ENCODE measurements around the gene GCK. TPM values are rescaled to one million over a fixed set of nuclear protein-coding genes. Genes with fewer than 3 reads are reported as not detected.
"Not testable (repeated sequence)": the region's sequence is repeated elsewhere in the genome, so short reads cannot be mapped to it uniquely, and the experiment has no call there.

Gene GCK
- polyA plus RNA-seq, 3 donors from 2014 or later = not detected

GRCh38 chr7:44187636-44188416 lies 1.4 kb downstream of the GCK start:
- Mint-ChIP-seq H3K27me3 (ENCODE audit: low read depth in 3 of 3) (peaks cover 0 to 12% (median 5%) of the 10 kb centered on the region in 3 donors), H3K27ac (no peak overlapping the region), H3K36me3 (peaks cover 0 to 3% (median 0%) of the 10 kb centered on the region in 3 donors), H3K9me3 (no peaks in the 10 kb centered on the region), H3K4me1 (no peaks in the 10 kb centered on the region), H3K4me3 (no peak overlapping the region)
- no peak for DNase-seq

- Mint-ChIP-seq H3K9me3 (peaks cover 0 to 2% (median 0%) of the 10 kb centered on the region in 6 donors), H3K36me3 (peaks cover 0 to 3% (median 0%) of the 10 kb centered on the region in 3 donors), H3K4me3 (no peak overlapping the region), H3K27me3 (ENCODE audit: low read depth in 3 of 3) (peaks cover 0 to 13% (median 5%) of the 10 kb centered on the region in 3 donors), H3K27ac (no peak overlapping the region), H3K4me1 (no peaks in the 10 kb centered on the region)
- no peak for DNase-seq
Observed at GRCh38 chr7:44186736-44187135, 2.5 kb downstream of the GCK start.

- peaks cover 0 to 3% (median 0%) of the 10 kb centered on the region in 6 donors for H3K9me3 Mint-ChIP-seq
- no peak overlapping the region for H3K27ac Mint-ChIP-seq
- no peaks in the 10 kb centered on the region for H3K4me1 Mint-ChIP-seq
- H3K36me3 Mint-ChIP-seq = peaks cover 0 to 2% (median 0%) of the 10 kb centered on the region in 3 donors
- H3K27me3 Mint-ChIP-seq (ENCODE audit: low read depth in 3 of 3) = peaks cover 0 to 13% (median 5%) of the 10 kb centered on the region in 3 donors
- DNase-seq = no peak
- no peak overlapping the region for H3K4me3 Mint-ChIP-seq
Observed at GRCh38 chr7:44185729-44186128, 3.5 kb downstream of the GCK start.

- Mint-ChIP-seq H3K27me3 (ENCODE audit: low read depth in 3 of 3) (peaks cover 0 to 7% (median 3%) of the 10 kb centered on the region in 3 donors), H3K27ac (no peak overlapping the region), H3K36me3 (no peaks in the 10 kb centered on the region), H3K9me3 (peaks cover 0 to 3% (median 0%) of the 10 kb centered on the region in 6 donors), H3K4me3 (no peak overlapping the region), H3K4me1 (no peaks in the 10 kb centered on the region)
- no peak for DNase-seq
Observed at GRCh38 chr7:44184873-44185446, 4.3 kb downstream of the GCK start.

- Mint-ChIP-seq H3K9me3 (peaks cover 0 to 3% (median 0%) of the 10 kb centered on the region in 6 donors), H3K4me1 (no peaks in the 10 kb centered on the region), H3K36me3 (no peaks in the 10 kb centered on the region), H3K4me3 (no peak overlapping the region), H3K27ac (no peak overlapping the region), H3K27me3 (ENCODE audit: low read depth in 3 of 3) (peaks cover 0 to 7% (median 3%) of the 10 kb centered on the region in 3 donors)
- DNase-seq = no peak
Observed at GRCh38 chr7:44184206-44184872, 4.9 kb downstream of the GCK start.

- Mint-ChIP-seq H3K27me3 (ENCODE audit: low read depth in 3 of 3) (peaks cover 0 to 7% (median 3%) of the 10 kb centered on the region in 3 donors), H3K4me3 (no peak overlapping the region), H3K36me3 (no peaks in the 10 kb centered on the region), H3K4me1 (no peaks in the 10 kb centered on the region), H3K27ac (no peak overlapping the region), H3K9me3 (peaks cover 0 to 3% (median 0%) of the 10 kb centered on the region in 6 donors)
- DNase-seq = no peak
Observed at GRCh38 chr7:44183386-44183785, 5.9 kb downstream of the GCK start.

GRCh38 chr7:44182827-44183226 lies 6.4 kb downstream of the GCK start:
- DNase-seq = no peak
- Mint-ChIP-seq H3K4me1 (no peaks in the 10 kb centered on the region), H3K27ac (no peak overlapping the region), H3K27me3 (ENCODE audit: low read depth in 3 of 3) (peaks cover 0 to 9% (median 3%) of the 10 kb centered on the region in 3 donors), H3K36me3 (no peaks in the 10 kb centered on the region), H3K4me3 (no peak overlapping the region), H3K9me3 (peaks cover 0 to 3% (median 0%) of the 10 kb centered on the region in 6 donors)

- DNase-seq = no peak
- Mint-ChIP-seq H3K9me3 (peaks cover 0 to 3% (median 0%) of the 10 kb centered on the region in 6 donors), H3K27ac (no peak overlapping the region), H3K27me3 (ENCODE audit: low read depth in 3 of 3) (peaks cover 1 to 9% (median 7%) of the 10 kb centered on the region in 3 donors), H3K4me1 (no peaks in the 10 kb centered on the region), H3K4me3 (no peak overlapping the region), H3K36me3 (no peaks in the 10 kb centered on the region)
Observed at GRCh38 chr7:44180631-44181030, 8.6 kb downstream of the GCK start.

GRCh38 chr7:44177570-44178131 lies 11.6 kb downstream of the GCK start:
- H3K9me3 Mint-ChIP-seq = peaks cover 0 to 3% (median 0%) of the 10 kb centered on the region in 6 donors
- no peak overlapping the region for H3K27ac Mint-ChIP-seq
- no peaks in the 10 kb centered on the region for H3K4me1 Mint-ChIP-seq
- no peak for DNase-seq
- no peaks in the 10 kb centered on the region for H3K36me3 Mint-ChIP-seq
- peaks cover 0 to 12% (median 7%) of the 10 kb centered on the region in 3 donors for H3K27me3 Mint-ChIP-seq (ENCODE audit: low read depth in 3 of 3)
- no peak overlapping the region for H3K4me3 Mint-ChIP-seq

- Mint-ChIP-seq H3K27ac (no peak overlapping the region), H3K27me3 (ENCODE audit: low read depth in 3 of 3) (peaks cover 0 to 7% (median 6%) of the 10 kb centered on the region in 3 donors), H3K36me3 (no peaks in the 10 kb centered on the region), H3K4me1 (no peaks in the 10 kb centered on the region), H3K4me3 (no peak overlapping the region), H3K9me3 (peaks cover 0 to 3% (median 0%) of the 10 kb centered on the region in 6 donors)
- no peak for DNase-seq
Observed at GRCh38 chr7:44176486-44176885, 12.8 kb downstream of the GCK start.

GRCh38 chr7:44175730-44176129 lies 13.5 kb downstream of the GCK start:
- Mint-ChIP-seq H3K4me3 (no peak overlapping the region), H3K27ac (no peak overlapping the region), H3K27me3 (ENCODE audit: low read depth in 3 of 3) (peaks cover 0 to 7% (median 6%) of the 10 kb centered on the region in 3 donors), H3K4me1 (no peaks in the 10 kb centered on the region), H3K36me3 (no peaks in the 10 kb centered on the region), H3K9me3 (no peaks in the 10 kb centered on the region)
- no peak for DNase-seq

- H3K4me3 Mint-ChIP-seq; DNase-seq; H3K27ac Mint-ChIP-seq; H3K27me3 Mint-ChIP-seq (ENCODE audit: low read depth in 3 of 3); H3K36me3 Mint-ChIP-seq; H3K4me1 Mint-ChIP-seq; H3K9me3 Mint-ChIP-seq: not testable (repeated sequence)
Observed at GRCh38 chr7:44174694-44174948, 14.6 kb downstream of the GCK start.

GRCh38 chr7:44173911-44174693 lies 15.1 kb downstream of the GCK start:
- Mint-ChIP-seq H3K36me3 (no peaks in the 10 kb centered on the region), H3K27me3 (ENCODE audit: low read depth in 3 of 3) (peaks cover 0 to 7% (median 6%) of the 10 kb centered on the region in 3 donors), H3K4me1 (no peaks in the 10 kb centered on the region), H3K9me3 (no peaks in the 10 kb centered on the region), H3K27ac (no peak overlapping the region), H3K4me3 (no peak overlapping the region)
- DNase-seq = no peak
